B cell (primary cell): ENCODE results near the gene NMB. TPM values are rescaled to one million over a fixed set of nuclear protein-coding genes. Genes with fewer than 3 reads are reported as not detected.

Source experiments
- ATAC-seq: fragments of 200-7000 bp; cut with Tn5 transposase; one replicate; pipeline ENCODE4 v1.10.0; 2021; ENCODE audit warnings: low read depth, mild to moderate bottlenecking, moderate number of reproducible peaks, moderate library complexity
- CTCF ChIA-PET: fragments of 350-600 bp; sonication (Branson Sonifier 250); formaldehyde crosslinking; loops from one replicate; lab custom pipeline; 2021; ENCODE audit warnings: antibody characterized with exemption, inconsistent platforms; lab: Charles Lee
- POLR2A ChIA-PET: fragments of 350-600 bp; sonication (Branson Sonifier 250); formaldehyde crosslinking; loops from one replicate; lab custom pipeline; 2021; ENCODE audit warnings: antibody characterized with exemption; lab: Charles Lee
- DNase-seq: peaks from one replicate; pipeline ENCODE4 v3.0.0; 2013
- H2AFZ ChIP-seq: 2 replicates; pipeline ENCODE4 v1.6.1; 2012; ENCODE audit warnings: mild to moderate bottlenecking, low read depth, low read length; ENCODE audit not compliant: insufficient read depth, poor library complexity, severe bottlenecking
- H3K27ac ChIP-seq, 2 donors: 1 replicate in 1 of 2; 2 replicates in 1 of 2; pipeline ENCODE4 v1.5.1; 2012 to 2013; ENCODE audit warnings: low read length in 2 of 2, mild to moderate bottlenecking in 2 of 2, moderate library complexity in 1 of 2
- H3K27me3 ChIP-seq, 4 experiments: fragments of 200-600 bp in 1 of 4; sonication (generic) in 1 of 4; replicated peaks in 1 of 4; 1 replicate in 2 of 4; 2 replicates in 2 of 4; pipeline versions ENCODE4 v1.6.1 to v1.7.0; 2013 to 2016; ENCODE audit warnings: low read length in 3 of 4, mild to moderate bottlenecking in 2 of 4, mixed read lengths in 1 of 4, moderate library complexity in 1 of 4; ENCODE audit not compliant: insufficient read depth in 4 of 4, control insufficient read depth in 3 of 4; ENCODE audit errors: control extremely low read depth in 1 of 4
- H3K36me3 ChIP-seq, 2 experiments: replicated peaks in 1 of 2; 1 replicate in 1 of 2; 2 replicates in 1 of 2; pipeline versions ENCODE4 v1.6.1 to v1.7.1; 2013; ENCODE audit warnings: low read length in 1 of 2; ENCODE audit not compliant: insufficient read depth in 2 of 2, control insufficient read depth in 1 of 2; ENCODE audit errors: control extremely low read depth in 1 of 2, extremely low read depth in 1 of 2
- H3K4me1 ChIP-seq, 2 donors: fragments of 200-600 bp in 1 of 2; sonication (generic) in 1 of 2; 1 replicate in 1 of 2; 2 replicates in 1 of 2; pipeline versions ENCODE4 v1.5.1 to v1.6.1; 2013 to 2017; ENCODE audit warnings: low read length in 2 of 2; ENCODE audit not compliant: control insufficient read depth in 2 of 2, insufficient read depth in 2 of 2
- H3K4me2 ChIP-seq: replicated peaks from 2 replicates; pipeline ENCODE3; 2012; ENCODE audit warnings: mild to moderate bottlenecking, low read depth, low read length; ENCODE audit not compliant: poor library complexity, severe bottlenecking
- H3K4me3 ChIP-seq, 5 experiments: fragments of 200-600 bp in 1 of 5; sonication (generic) in 1 of 5; 1 replicate in 3 of 5; 2 replicates in 2 of 5; pipeline versions ENCODE4 v1.5.1 to v1.7.0; 2011 to 2016; ENCODE audit warnings: low read length in 4 of 5, mild to moderate bottlenecking in 4 of 5, low read depth in 2 of 5, control low read depth in 1 of 5, moderate library complexity in 1 of 5; ENCODE audit not compliant: insufficient read depth in 1 of 5; ENCODE audit errors: control extremely low read depth in 1 of 5, extremely low read depth in 1 of 5
- H3K79me2 ChIP-seq: fragments of 200-600 bp; sonication (generic); one replicate; pipeline ENCODE4 v1.6.0; 2016; ENCODE audit warnings: low read length; ENCODE audit not compliant: control insufficient read depth, insufficient read depth
- H3K9ac ChIP-seq: fragments of 200-600 bp; sonication (generic); 2 replicates; pipeline ENCODE4 v1.6.1; 2017; ENCODE audit warnings: mild to moderate bottlenecking, low read length, moderate library complexity
- H3K9me3 ChIP-seq, 3 donors: one replicate each; pipeline versions ENCODE4 v1.6.1 to v1.7.1; 2013; ENCODE audit warnings: low read length in 2 of 3; ENCODE audit not compliant: control insufficient read depth in 2 of 3, insufficient read depth in 1 of 3; ENCODE audit errors: control extremely low read depth in 1 of 3
- H4K20me1 ChIP-seq: 2 replicates; pipeline ENCODE4 v1.6.0; 2012; ENCODE audit warnings: mild to moderate bottlenecking, low read length; ENCODE audit not compliant: insufficient read depth, control insufficient read depth, poor library complexity, severe bottlenecking
- H3K27ac Mint-ChIP-seq: one replicate; pipeline ENCODE4 v1.8.0; 2021; ENCODE audit warnings: mixed read lengths
- H3K27me3 Mint-ChIP-seq: one replicate; pipeline ENCODE4 v1.8.0; 2021; ENCODE audit warnings: mixed read lengths
- H3K4me1 Mint-ChIP-seq: one replicate; pipeline ENCODE4 v1.8.0; 2021; ENCODE audit warnings: mixed read lengths
- H3K4me3 Mint-ChIP-seq: one replicate; pipeline ENCODE4 v1.8.0; 2021; ENCODE audit warnings: mixed read lengths
- H3K9me3 Mint-ChIP-seq: one replicate; pipeline ENCODE4 v1.8.0; 2022; ENCODE audit warnings: mixed read lengths; ENCODE audit not compliant: insufficient read depth
- CTCF ChIP-seq: fragments of 200-600 bp; IDR thresholded peaks from one replicate; pipeline ENCODE4 v1.8.0; 2022; ENCODE audit warnings: antibody characterized with exemption, mild to moderate bottlenecking
- EZH2 ChIP-seq: IDR thresholded peaks from 2 replicates; pipeline ENCODE4 v1.6.1; 2012; ENCODE audit warnings: borderline replicate concordance, low read depth, mild to moderate bottlenecking, moderate library complexity, low read length; ENCODE audit not compliant: insufficient read depth, poor library complexity, severe bottlenecking
- WGBS: methylation state at CpG from one replicate; pipeline ENCODE4 v1.1.5; 2013; ENCODE audit warnings: missing lambda C conversion rate; ENCODE audit not compliant: insufficient coverage; 5-methylcytosine and 5-hydroxymethylcytosine counted together
- intact Hi-C: fragments of 100-400 bp; cut with micrococcal nuclease; formaldehyde crosslinking; loops from one replicate; pipeline ENCODE4 v1.10.0; 2022
- polyA plus RNA-seq: library from polyadenylated mRNA; depleted of rRNA; stranded (reverse); fragments of >200 nt; gene quantifications from 2 replicates; pipeline ENCODE4 v1.2.3, GENCODE V29; 2012
- total RNA-seq, 2 donors: library from RNA; stranded (reverse); fragments of 120-200 nt in 1 of 2; gene quantifications; 1 replicate in 1 of 2; 2 replicates in 1 of 2; pipeline versions ENCODE4 v1.2.3 to v1.2.4, GENCODE V29; 2013 to 2022

NMB gene
- total and polyA plus RNA-seq, 2 donors (not counting 1 experiment from before 2014, with no cell fraction given) = 2.3 to 3.0 TPM

GRCh38 chr15:84702961-84703482 lies 45.0 kb upstream of the NMB start:
- peaks cover 9 to 10% of the 10 kb centered on the region in 2 donors for H3K4me1 ChIP-seq
- intact Hi-C loops = no loop called here
- WGBS = 82% methylated on average over 3 of the region's 4 CpGs
- Mint-ChIP-seq H3K9me3 (no peaks in the 10 kb centered on the region), H3K4me3 (no peak overlapping the region), H3K27me3 (no peaks in the 10 kb centered on the region), H3K4me1 (peaks cover 61% of the 10 kb centered on the region), H3K27ac (no peak overlapping the region)
- H3K9ac ChIP-seq = no peak overlapping the region
- CTCF ChIA-PET = interaction anchor here (1.0 to 1.2 kb wide), 2 partner anchors 9 to 47 kb away, joined by 3 read pairs; no protein-coding TSS in a partner anchor
- POLR2A ChIA-PET = interaction anchor here (0.7 to 1.3 kb wide), 2 partner anchors 13 to 17 kb away, joined by 3 to 4 read pairs; partner anchors contain the start of gene SEC11A
- H3K27ac ChIP-seq = peak overlapping the region in 1 of 2 donors; percentile 23
- DNase-seq = no peak
- TF ChIP-seq EZH2 = no peak
- no peak for TF ChIP-seq CTCF
- peaks cover 79% of the 10 kb centered on the region for H4K20me1 ChIP-seq
- no peak for ATAC-seq
- no peak overlapping the region for H2AFZ ChIP-seq
- H3K79me2 ChIP-seq = peaks cover 99% of the 10 kb centered on the region
- H3K36me3 ChIP-seq = peaks cover 7 to 15% of the 10 kb centered on the region in 2 experiments
- no peak overlapping the region for H3K4me2 ChIP-seq
- no peak overlapping the region for H3K4me3 ChIP-seq
- H3K27me3 ChIP-seq = no peaks in the 10 kb centered on the region
- H3K9me3 ChIP-seq = no peaks in the 10 kb centered on the region

- intact Hi-C loops = no loop called here
- Histone ChIP-seq H3K27ac (no peak overlapping the region), H3K4me1 (peaks cover 11 to 23% of the 10 kb centered on the region in 2 donors), H3K36me3 (peaks cover 6 to 13% of the 10 kb centered on the region in 2 experiments), H2AFZ (no peak overlapping the region), H3K79me2 (peaks cover 99% of the 10 kb centered on the region), H4K20me1 (peaks cover 71% of the 10 kb centered on the region), H3K9me3 (no peaks in the 10 kb centered on the region), H3K9ac (no peak overlapping the region), H3K4me2 (no peak overlapping the region), H3K27me3 (no peaks in the 10 kb centered on the region), H3K4me3 (no peak overlapping the region)
- ChIA-PET CTCF (no interaction called here), POLR2A (no interaction called here)
- ATAC-seq = no peak
- H3K27me3 Mint-ChIP-seq = no peaks in the 10 kb centered on the region
- no peak overlapping the region for H3K4me3 Mint-ChIP-seq
- H3K4me1 Mint-ChIP-seq = peaks cover 65% of the 10 kb centered on the region
- H3K9me3 Mint-ChIP-seq = no peaks in the 10 kb centered on the region
- DNase-seq = no peak
- 96% methylated on average over 3 of the region's 8 CpGs for WGBS
- TF ChIP-seq CTCF (no peak), EZH2 (no peak)
- no peak overlapping the region for H3K27ac Mint-ChIP-seq
These were observed 41.7 kb upstream of the NMB start for GRCh38 chr15:84699538-84700191.
